HG03565 (cell line): ENCODE results near the gene ANO8.

Experiments used
- ATAC-seq: cut with Tn5 transposase; IDR thresholded peaks from one replicate; pipeline ENCODE4 v1.9.1; 2021; ENCODE audit warnings: mild to moderate bottlenecking, moderate library complexity; ENCODE audit not compliant: unreplicated experiment

Gene ANO8

GRCh38 chr19:17329366-17330261, 5.0 kb downstream of the ANO8 start:
- ATAC-seq, result no peak

- no peak for ATAC-seq
Measured at GRCh38 chr19:17328517-17329365, 5.9 kb downstream of the ANO8 start.

- no peak for ATAC-seq
Measured at GRCh38 chr19:17327654-17328516, 6.8 kb downstream of the ANO8 start.

DNA sequence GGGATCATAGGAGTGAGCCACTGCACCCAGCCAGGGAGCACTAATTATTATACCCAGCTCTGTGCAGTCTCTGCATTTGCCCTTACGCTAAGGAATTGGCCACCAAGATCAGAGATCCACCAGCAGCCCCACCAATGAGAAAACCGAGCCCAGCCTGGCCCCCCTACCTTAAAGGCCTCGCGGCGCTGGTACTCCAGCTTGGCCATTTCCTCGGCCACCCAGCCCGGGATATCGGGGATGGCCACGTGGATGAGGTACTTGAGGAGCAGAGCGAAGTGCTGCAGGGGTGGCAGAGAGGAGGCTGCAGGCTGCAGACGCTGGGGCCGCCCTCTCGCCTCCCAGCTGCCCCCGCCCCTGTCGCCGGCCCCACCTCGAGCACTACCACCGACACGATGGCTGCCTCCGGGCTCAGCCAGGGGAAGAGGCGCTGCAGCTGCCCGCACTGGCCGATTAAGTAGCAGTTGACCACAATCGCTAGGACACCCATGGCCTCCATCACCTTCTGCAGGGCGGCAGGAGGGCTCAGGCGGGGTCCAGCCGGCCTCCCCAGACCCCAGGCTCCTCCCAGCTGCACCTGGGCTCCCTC, 7.5 kb downstream of the ANO8 start:
- no peak for ATAC-seq

GRCh38 chr19:17326595-17326966, 8.1 kb downstream of the ANO8 start:
- ATAC-seq, result no peak

GRCh38 chr19:17325881-17326594, 8.6 kb downstream of the ANO8 start:
- no peak for ATAC-seq

- no peak for ATAC-seq
Measured at GRCh38 chr19:17325133-17325532, 9.5 kb downstream of the ANO8 start.

GRCh38 chr19:17324357-17325114, 10.1 kb downstream of the ANO8 start:
- ATAC-seq, result no peak

DNA sequence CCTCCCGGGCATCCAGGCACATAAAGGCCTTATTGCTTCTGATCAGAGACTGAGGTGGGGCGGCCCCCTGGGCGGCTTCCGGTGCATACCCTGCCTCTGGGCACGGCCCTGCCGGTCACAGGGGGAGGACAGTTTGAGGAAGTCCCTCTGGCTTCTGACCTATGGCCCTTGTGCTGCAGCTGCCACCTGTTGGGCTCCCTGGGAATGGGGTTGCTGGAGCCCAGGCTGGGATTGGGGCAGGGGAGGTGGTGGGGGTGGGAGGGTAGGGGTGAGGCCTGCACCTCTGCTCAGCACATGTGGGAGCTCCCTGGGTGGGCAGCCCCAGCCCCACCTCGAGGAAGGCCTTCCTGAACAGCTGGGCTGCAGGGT, 10.7 kb downstream of the ANO8 start:
- ATAC-seq, result no peak

- ATAC-seq, result no peak
Measured at GRCh38 chr19:17323300-17323963, 11.2 kb downstream of the ANO8 start.

- no peak for ATAC-seq
Measured at GRCh38 chr19:17322854-17323253, 11.8 kb downstream of the ANO8 start.

DNA sequence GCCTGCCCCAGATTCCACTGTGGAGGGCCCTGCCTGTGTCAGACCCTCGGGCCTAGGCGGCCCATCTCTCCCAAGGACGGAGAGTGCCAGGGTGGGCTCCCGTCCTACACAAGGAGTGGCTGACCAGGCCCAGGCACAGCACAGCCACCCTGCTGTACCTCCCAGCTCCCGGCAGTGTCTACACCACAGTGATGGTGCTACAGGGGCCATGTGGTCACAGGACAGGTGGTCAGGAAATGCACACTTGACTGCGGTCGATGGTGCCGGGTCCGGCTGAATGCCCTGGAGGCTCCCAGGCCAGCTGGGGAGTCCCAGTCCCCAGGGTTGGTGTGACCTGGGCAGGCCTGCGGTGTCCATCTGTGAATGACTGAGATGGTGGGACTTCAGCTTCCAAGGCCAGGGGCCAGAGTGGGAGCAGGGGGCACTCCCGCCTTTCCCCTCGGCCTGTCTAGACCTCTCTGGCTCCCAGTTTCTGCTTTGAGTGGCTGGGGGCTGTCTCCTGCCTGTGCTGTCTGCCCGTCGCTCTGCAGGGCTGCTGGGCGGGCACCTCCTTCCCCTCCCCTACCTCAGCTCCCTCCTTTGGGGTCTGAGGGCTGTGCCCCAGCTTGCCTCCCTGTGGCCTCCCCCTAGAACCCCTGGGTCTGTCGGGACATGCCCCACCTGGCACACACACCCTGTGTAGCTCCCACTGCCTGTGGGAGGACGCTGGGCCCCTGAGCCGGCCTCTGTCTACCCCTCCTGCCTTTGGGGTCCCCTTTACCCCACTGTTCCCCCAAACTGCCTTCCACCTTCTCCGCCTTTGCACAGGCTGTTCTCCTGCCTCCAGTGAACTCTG, 12.8 kb downstream of the ANO8 start:
- ATAC-seq, result no peak

DNA sequence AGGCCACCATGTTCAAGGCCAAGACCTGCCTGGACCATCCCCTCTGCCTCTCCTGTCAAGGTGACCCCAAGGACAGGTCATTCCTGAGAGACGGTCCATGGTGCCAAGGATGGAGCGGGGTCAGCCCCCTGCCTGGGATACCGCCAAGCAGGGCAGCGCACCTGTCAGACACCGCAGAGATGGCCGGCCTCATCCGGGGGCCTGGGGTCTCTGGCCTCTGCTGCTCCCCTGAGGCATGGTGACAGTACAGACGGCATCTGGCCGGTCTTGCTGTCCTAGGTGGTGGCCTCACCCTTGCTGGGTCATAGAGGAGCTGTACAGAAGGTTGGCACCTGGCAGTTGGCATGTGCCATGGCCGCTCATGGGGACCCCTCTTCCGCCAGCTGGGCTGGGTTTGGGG, 14.2 kb downstream of the ANO8 start:
- no peak for ATAC-seq

- no peak for ATAC-seq
Measured at GRCh38 chr19:17319473-17320238, 15.0 kb downstream of the ANO8 start.

DNA sequence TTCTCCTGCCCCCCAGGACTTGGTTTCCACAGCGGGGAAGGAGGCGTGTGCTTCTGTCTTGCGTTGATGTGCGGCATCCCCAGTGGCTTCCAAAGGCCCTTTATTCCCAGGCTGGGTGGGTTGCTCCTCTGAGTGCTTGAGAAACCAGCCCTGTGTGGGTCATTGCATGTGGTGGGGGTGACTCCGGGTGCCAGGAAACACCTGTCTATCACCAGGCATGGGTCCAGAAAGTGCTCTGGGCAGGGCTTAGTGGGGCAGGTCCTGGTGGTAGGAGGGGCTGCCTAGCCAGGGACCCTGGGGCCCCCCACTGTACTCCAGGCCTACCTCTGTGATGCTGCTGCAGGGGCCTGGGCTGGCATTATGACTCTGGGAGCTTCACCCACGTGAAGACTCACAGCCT, 15.7 kb downstream of the ANO8 start:
- ATAC-seq, result no peak

- ATAC-seq, result no peak
Measured at GRCh38 chr19:17314007-17314593, 20.6 kb downstream of the ANO8 start.
